ENCODE measurements around the gene POU4F3. TPM values are rescaled to one million over a fixed set of nuclear protein-coding genes. Genes with fewer than 3 reads are reported as not detected.

POU4F3 gene
- total RNA-seq, 3 donors from 2014 or later: 0.15 TPM; not detected in 2

- Histone ChIP-seq H3K4me1 (no peaks in the 10 kb centered on the region), H3K27ac (no peak overlapping the region), H3K36me3 (no peaks in the 10 kb centered on the region), H3K9me3 (no peaks in the 10 kb centered on the region), H3K27me3 (peaks cover 2 to 33% of the 10 kb centered on the region in 2 donors), H3K4me3 (no peak overlapping the region)
- intact Hi-C loops (cut with DNase I; ENCODE audit: low total_unique reads): loop anchor here (5.0 kb wide), 1 partner anchor 327 kb away; no protein-coding TSS in a partner anchor
- no peak for DNase-seq (ENCODE audit: low spot score in 2 of 2)
- no peak for TF ChIP-seq CTCF (IDR thresholded peaks at IDR 0.05)
- TF ChIP-seq POLR2A (IDR thresholded peaks at IDR 0.05): no peak
- no peak for TF ChIP-seq POLR2AphosphoS5 (IDR thresholded peaks at IDR 0.05)
Observed at GRCh38 chr5:146329697-146330096, 8.9 kb upstream of the POU4F3 start.

- no peak for TF ChIP-seq POLR2A (IDR thresholded peaks at IDR 0.05)
- no peak for TF ChIP-seq POLR2AphosphoS5 (IDR thresholded peaks at IDR 0.05)
- TF ChIP-seq CTCF (IDR thresholded peaks at IDR 0.05): no peak
- Histone ChIP-seq H3K27ac (no peak overlapping the region), H3K9me3 (no peaks in the 10 kb centered on the region), H3K4me1 (no peaks in the 10 kb centered on the region), H3K4me3 (no peak overlapping the region), H3K36me3 (no peaks in the 10 kb centered on the region), H3K27me3 (peaks cover 2 to 46% of the 10 kb centered on the region in 2 donors)
- DNase-seq (ENCODE audit: low spot score in 2 of 2): no peak
- intact Hi-C loops (cut with DNase I; ENCODE audit: low total_unique reads): loop anchor here (5.0 kb wide), 1 partner anchor 329 kb away; no protein-coding TSS in a partner anchor
Observed at GRCh38 chr5:146331423-146331822, 7.2 kb upstream of the POU4F3 start.

- intact Hi-C loops (cut with DNase I; ENCODE audit: low total_unique reads): loop anchor here (5.0 kb wide), 1 partner anchor 332 kb away; no protein-coding TSS in a partner anchor
- no peak for TF ChIP-seq POLR2A (IDR thresholded peaks at IDR 0.05)
- TF ChIP-seq POLR2AphosphoS5 (IDR thresholded peaks at IDR 0.05): no peak
- TF ChIP-seq CTCF (IDR thresholded peaks at IDR 0.05): no peak
- H3K4me3 ChIP-seq: no peak overlapping the region
- H3K27me3 ChIP-seq: peaks cover 2 to 73% of the 10 kb centered on the region in 2 donors
- H3K4me1 ChIP-seq: no peaks in the 10 kb centered on the region
- DNase-seq (ENCODE audit: low spot score in 2 of 2): no peak
- no peaks in the 10 kb centered on the region for H3K9me3 ChIP-seq
- H3K27ac ChIP-seq: no peak overlapping the region
- H3K36me3 ChIP-seq: no peaks in the 10 kb centered on the region
Observed at GRCh38 chr5:146334074-146334533, 4.5 kb upstream of the POU4F3 start.

- Histone ChIP-seq H3K27me3 (peaks cover 2 to 88% of the 10 kb centered on the region in 2 donors), H3K4me1 (no peaks in the 10 kb centered on the region), H3K36me3 (no peaks in the 10 kb centered on the region), H3K27ac (no peak overlapping the region), H3K9me3 (no peaks in the 10 kb centered on the region), H3K4me3 (no peak overlapping the region)
- no peak for TF ChIP-seq POLR2AphosphoS5 (IDR thresholded peaks at IDR 0.05)
- no peak for TF ChIP-seq CTCF (IDR thresholded peaks at IDR 0.05)
- TF ChIP-seq POLR2A (IDR thresholded peaks at IDR 0.05): no peak
- no peak for DNase-seq (ENCODE audit: low spot score in 2 of 2)
- intact Hi-C loops (cut with DNase I; ENCODE audit: low total_unique reads): no loop called here
Observed at GRCh38 chr5:146336197-146336596, 2.4 kb upstream of the POU4F3 start.

GRCh38 chr5:146337264-146337904 is 1.3 kb upstream of the POU4F3 start:
- DNase-seq (ENCODE audit: low spot score in 2 of 2): no peak
- TF ChIP-seq POLR2AphosphoS5 (IDR thresholded peaks at IDR 0.05) (no peak), CTCF (IDR thresholded peaks at IDR 0.05) (no peak), POLR2A (IDR thresholded peaks at IDR 0.05) (no peak)
- Histone ChIP-seq H3K4me1 (no peaks in the 10 kb centered on the region), H3K4me3 (no peak overlapping the region), H3K27ac (no peak overlapping the region), H3K27me3 (peaks cover 2 to 95% of the 10 kb centered on the region in 2 donors), H3K36me3 (no peaks in the 10 kb centered on the region), H3K9me3 (no peaks in the 10 kb centered on the region)
- intact Hi-C loops (cut with DNase I; ENCODE audit: low total_unique reads): no loop called here
